CD8-positive, alpha-beta memory T cell (primary cell): ENCODE measurements around the gene TPM2. TPM values are rescaled to one million over a fixed set of nuclear protein-coding genes. Genes with fewer than 3 reads are reported as not detected.
"Not testable (repeated sequence)": the region's sequence is repeated elsewhere in the genome, so short reads cannot be mapped to it uniquely, and the experiment has no call there.

Source experiments
- CTCF ChIA-PET: fragments of 350-600 bp; sonication (Branson Sonifier 250); formaldehyde crosslinking; loops from one replicate; lab custom pipeline; 2021; ENCODE audit warnings: antibody characterized with exemption; lab: Charles Lee
- POLR2A ChIA-PET: fragments of 350-600 bp; sonication (Branson Sonifier 250); formaldehyde crosslinking; loops from one replicate; lab custom pipeline; 2021; ENCODE audit warnings: antibody characterized with exemption; lab: Charles Lee
- DNase-seq, 5 donors: peaks; one replicate each; pipeline versions ENCODE4 v3.0.0 to v3.0.0-alpha.2; 2020 to 2022; ENCODE audit warnings: mixed read lengths in 1 of 5
- H3K27ac ChIP-seq: one replicate; pipeline ENCODE4 v1.7.0; 2013; ENCODE audit warnings: low read depth, mild to moderate bottlenecking, low read length, moderate library complexity
- H3K27me3 ChIP-seq: 2 replicates; pipeline ENCODE4 v1.7.0; 2013; ENCODE audit warnings: low read length, mild to moderate bottlenecking; ENCODE audit not compliant: insufficient read depth, poor library complexity, severe bottlenecking
- H3K36me3 ChIP-seq: 2 replicates; pipeline ENCODE4 v1.7.0; 2013; ENCODE audit warnings: mild to moderate bottlenecking, low read length, moderate library complexity; ENCODE audit not compliant: insufficient read depth
- H3K4me1 ChIP-seq: 2 replicates; pipeline ENCODE4 v1.7.0; 2013; ENCODE audit warnings: mild to moderate bottlenecking, low read length, moderate library complexity; ENCODE audit not compliant: insufficient read depth
- H3K4me3 ChIP-seq: 2 replicates; pipeline ENCODE4 v1.7.0; 2013; ENCODE audit warnings: mild to moderate bottlenecking, low read length
- H3K9me3 ChIP-seq: 2 replicates; pipeline ENCODE4 v1.7.0; 2013; ENCODE audit warnings: mild to moderate bottlenecking, low read length
- H3K27ac Mint-ChIP-seq, 8 donors: one replicate each; pipeline ENCODE4 v1.8.0; 2020 to 2021; ENCODE audit warnings: mixed read lengths in 8 of 8, mild to moderate bottlenecking in 6 of 8, inconsistent platforms in 3 of 8, moderate library complexity in 3 of 8
- H3K27me3 Mint-ChIP-seq, 2 donors: one replicate each; pipeline ENCODE4 v1.8.0; 2020 to 2021; ENCODE audit warnings: mixed read lengths in 2 of 2, mild to moderate bottlenecking in 1 of 2, moderate library complexity in 1 of 2
- H3K36me3 Mint-ChIP-seq, 3 donors: one replicate each; pipeline ENCODE4 v1.8.0; 2020 to 2021; ENCODE audit warnings: mixed read lengths in 3 of 3, inconsistent platforms in 1 of 3, mild to moderate bottlenecking in 1 of 3
- H3K4me1 Mint-ChIP-seq, 3 donors: one replicate each; pipeline ENCODE4 v1.8.0; 2020 to 2021; ENCODE audit warnings: mixed read lengths in 3 of 3, inconsistent platforms in 1 of 3, mild to moderate bottlenecking in 1 of 3
- H3K4me3 Mint-ChIP-seq, 7 donors: one replicate each; pipeline ENCODE4 v1.8.0; 2020 to 2021; ENCODE audit warnings: mixed read lengths in 7 of 7, mild to moderate bottlenecking in 6 of 7, moderate library complexity in 4 of 7, inconsistent platforms in 2 of 7
- H3K9me3 Mint-ChIP-seq, 5 donors: one replicate each; pipeline ENCODE4 v1.8.0; 2020 to 2022; ENCODE audit warnings: mixed read lengths in 5 of 5, mild to moderate bottlenecking in 3 of 5, moderate library complexity in 2 of 5, inconsistent platforms in 1 of 5
- polyA plus RNA-seq: library from polyadenylated mRNA; unstranded; fragments of 300-500 nt; fragmentation: Illumina TruSeq; gene quantifications from one replicate; pipeline ENCODE4 v1.2.3, GENCODE V29; 2021
- total RNA-seq, 2 experiments: library from RNA; stranded (reverse); gene quantifications; one replicate each; pipeline ENCODE4 v1.2.3, GENCODE V29; 2021

Gene TPM2
- total and polyA plus RNA-seq, 3 experiments from 2014 or later: 0.22 to 7.3 (median 6.6) TPM

GRCh38 chr9:35636877-35637246 lies 52.9 kb downstream of the TPM2 start:
- H3K36me3 ChIP-seq, DNase-seq, H3K9me3 ChIP-seq, H3K27me3 Mint-ChIP-seq, H3K4me3 ChIP-seq, H3K9me3 Mint-ChIP-seq, H3K27me3 ChIP-seq, POLR2A ChIA-PET, H3K27ac ChIP-seq: not testable (repeated sequence)
- Mint-ChIP-seq H3K4me1 (peaks cover 52 to 69% (median 55%) of the 10 kb centered on the region in 3 donors), H3K36me3 (peaks cover 4 to 11% (median 11%) of the 10 kb centered on the region in 3 donors), H3K27ac (peak overlapping the region; percentile 79 to 97 (median 94)), H3K4me3 (peak overlapping the region in 2 of 7 donors; percentile 39 to 69)
- CTCF ChIA-PET: interaction anchor here (0.8 to 1.3 kb wide), 2 partner anchors 10 to 26 kb away, joined by 4 read pairs; no protein-coding TSS in a partner anchor
- H3K4me1 ChIP-seq: peaks cover 33% of the 10 kb centered on the region

- Mint-ChIP-seq H3K27me3 (no peaks in the 10 kb centered on the region), H3K4me1 (peaks cover 50 to 64% (median 55%) of the 10 kb centered on the region in 3 donors), H3K9me3 (no peaks in the 10 kb centered on the region), H3K36me3 (peaks cover 4 to 11% (median 8%) of the 10 kb centered on the region in 3 donors), H3K4me3 (peak overlapping the region; percentile 3 to 69 (median 36)), H3K27ac (peak overlapping the region; percentile 79 to 97 (median 91))
- ChIA-PET CTCF (interaction anchor here (0.8 to 1.3 kb wide), 2 partner anchors 11 to 25 kb away, joined by 4 read pairs; no protein-coding TSS in a partner anchor), POLR2A (no interaction called here)
- Histone ChIP-seq H3K36me3 (no peaks in the 10 kb centered on the region), H3K4me3 (no peak overlapping the region), H3K27me3 (no peaks in the 10 kb centered on the region), H3K9me3 (no peaks in the 10 kb centered on the region), H3K4me1 (peaks cover 33% of the 10 kb centered on the region), H3K27ac (no peak overlapping the region)
- no peak for DNase-seq
Observed at GRCh38 chr9:35636135-35636876, 53.4 kb downstream of the TPM2 start.

- POLR2A ChIA-PET: interaction anchor here (0.6 kb wide), 1 partner anchor 12 kb away, joined by 3 read pairs; no protein-coding TSS in a partner anchor
- Histone ChIP-seq H3K27me3 (no peaks in the 10 kb centered on the region), H3K27ac (no peak overlapping the region), H3K36me3 (no peaks in the 10 kb centered on the region), H3K9me3 (no peaks in the 10 kb centered on the region), H3K4me3 (no peak overlapping the region), H3K4me1 (peaks cover 33% of the 10 kb centered on the region)
- Mint-ChIP-seq H3K27ac (peak overlapping the region; percentile 78 to 97 (median 87)), H3K9me3 (no peaks in the 10 kb centered on the region), H3K4me1 (peaks cover 49 to 59% (median 55%) of the 10 kb centered on the region in 3 donors), H3K27me3 (no peaks in the 10 kb centered on the region), H3K36me3 (peaks cover 4 to 6% (median 6%) of the 10 kb centered on the region in 3 donors), H3K4me3 (peak overlapping the region in 2 of 7 donors; percentile 32 to 69)
- no peak for DNase-seq
- CTCF ChIA-PET: interaction anchor here (1.3 kb wide), 1 partner anchor 25 kb away, joined by 4 read pairs; no protein-coding TSS in a partner anchor
Observed at GRCh38 chr9:35635730-35636129, 54.0 kb downstream of the TPM2 start.

Other genes with a start within 250 kb of the TPM2 start
- 1 to 10 TPM; 1.1 TPM for gene RUSC2, start 199.8 kb downstream of the TPM2 start, total RNA-seq
- not detected for gene RUSC2, start 199.8 kb downstream of the TPM2 start, polyA plus RNA-seq
- gene TESK1, start 84.7 kb downstream of the TPM2 start, total RNA-seq: 10 to 100 TPM; 44.2 to 46.8 TPM
- 15.9 TPM for gene TESK1, start 84.7 kb downstream of the TPM2 start, polyA plus RNA-seq
- gene CD72, start 71.5 kb downstream of the TPM2 start, total RNA-seq: 1 to 10 TPM; 6.4 to 6.5 TPM
- 5.1 TPM for gene CD72, start 71.5 kb downstream of the TPM2 start, polyA plus RNA-seq
- 10 to 100 TPM; 43.1 TPM for gene SIT1, start 39.0 kb downstream of the TPM2 start, total RNA-seq
- gene SIT1, start 39.0 kb downstream of the TPM2 start, polyA plus RNA-seq: 196 TPM
- gene RMRP, start 31.9 kb downstream of the TPM2 start, total RNA-seq: over 10,000 TPM in 1 of 2 experiments, 1,000 to 10,000 TPM in 1; 7,718 to 11,549 TPM
- not detected for gene RMRP, start 31.9 kb downstream of the TPM2 start, polyA plus RNA-seq
- gene CCDC107, start 31.6 kb downstream of the TPM2 start, total RNA-seq: 10 to 100 TPM; 18.5 to 20.0 TPM
- 105 TPM for gene CCDC107, start 31.6 kb downstream of the TPM2 start, polyA plus RNA-seq
- 10 to 100 TPM in 1 of 2 experiments, 1 to 10 TPM in 1; 7.7 to 10.7 TPM for gene ARHGEF39, start 24.7 kb downstream of the TPM2 start, total RNA-seq
- 1.2 TPM for gene ARHGEF39, start 24.7 kb downstream of the TPM2 start, polyA plus RNA-seq
- under 1 TPM in 1 of 2 experiments, not detected in 1; 0.75 TPM for gene CA9, start 16.0 kb downstream of the TPM2 start, total RNA-seq
- gene CA9, start 16.0 kb downstream of the TPM2 start, polyA plus RNA-seq: not detected
- gene TLN1, start 42.3 kb upstream of the TPM2 start, total RNA-seq: 100 to 1,000 TPM; 248 to 249 TPM
- gene TLN1, start 42.3 kb upstream of the TPM2 start, polyA plus RNA-seq: 161 TPM
- gene CREB3, start 42.7 kb upstream of the TPM2 start, total RNA-seq: 10 to 100 TPM; 38.0 to 38.6 TPM
- 53.6 TPM for gene CREB3, start 42.7 kb upstream of the TPM2 start, polyA plus RNA-seq
- 10 to 100 TPM; 41.8 to 42.0 TPM for gene GBA2, start 59.3 kb upstream of the TPM2 start, total RNA-seq
- 30.7 TPM for gene GBA2, start 59.3 kb upstream of the TPM2 start, polyA plus RNA-seq
- 10 to 100 TPM; 19.9 to 21.9 TPM for gene RGP1, start 59.4 kb upstream of the TPM2 start, total RNA-seq
- gene RGP1, start 59.4 kb upstream of the TPM2 start, polyA plus RNA-seq: 10.6 TPM
- under 1 TPM; 0.51 to 0.63 TPM for gene MSMP, start 64.4 kb upstream of the TPM2 start, total RNA-seq
- not detected for gene MSMP, start 64.4 kb upstream of the TPM2 start, polyA plus RNA-seq
- 1 to 10 TPM; 5.2 to 8.6 TPM for gene NPR2, start 101.7 kb upstream of the TPM2 start, total RNA-seq
- gene NPR2, start 101.7 kb upstream of the TPM2 start, polyA plus RNA-seq: 0.26 TPM
- 1 to 10 TPM in 1 of 2 experiments, under 1 TPM in 1; 0.98 to 1.8 TPM for gene SPAG8, start 122.3 kb upstream of the TPM2 start, total RNA-seq
- gene SPAG8, start 122.3 kb upstream of the TPM2 start, polyA plus RNA-seq: 0.79 TPM
- 10 to 100 TPM; 65.1 to 71.7 TPM for gene HINT2, start 125.1 kb upstream of the TPM2 start, total RNA-seq
- gene HINT2, start 125.1 kb upstream of the TPM2 start, polyA plus RNA-seq: 69.4 TPM
- not detected for gene FAM221B, start 138.8 kb upstream of the TPM2 start, total RNA-seq
- gene FAM221B, start 138.8 kb upstream of the TPM2 start, polyA plus RNA-seq: not detected
- 1 to 10 TPM; 2.1 to 3.0 TPM for gene TMEM8B, start 139.3 kb upstream of the TPM2 start, total RNA-seq
- gene TMEM8B, start 139.3 kb upstream of the TPM2 start, polyA plus RNA-seq: 3.0 TPM
- gene OR13J1, start 180.5 kb upstream of the TPM2 start, total RNA-seq: not detected
- gene OR13J1, start 180.5 kb upstream of the TPM2 start, polyA plus RNA-seq: not detected
- not detected for gene HRCT1, start 216.3 kb upstream of the TPM2 start, total RNA-seq
- not detected for gene HRCT1, start 216.3 kb upstream of the TPM2 start, polyA plus RNA-seq
- gene SPAAR, start 219.6 kb upstream of the TPM2 start, total RNA-seq: not detected
- gene SPAAR, start 219.6 kb upstream of the TPM2 start, polyA plus RNA-seq: not detected